ENCODE results near the gene TOPBP1.
"Not testable (repeated sequence)": the region's sequence is repeated elsewhere in the genome, so short reads cannot be mapped to it uniquely, and the experiment has no call there.

The TOPBP1 gene

DNA sequence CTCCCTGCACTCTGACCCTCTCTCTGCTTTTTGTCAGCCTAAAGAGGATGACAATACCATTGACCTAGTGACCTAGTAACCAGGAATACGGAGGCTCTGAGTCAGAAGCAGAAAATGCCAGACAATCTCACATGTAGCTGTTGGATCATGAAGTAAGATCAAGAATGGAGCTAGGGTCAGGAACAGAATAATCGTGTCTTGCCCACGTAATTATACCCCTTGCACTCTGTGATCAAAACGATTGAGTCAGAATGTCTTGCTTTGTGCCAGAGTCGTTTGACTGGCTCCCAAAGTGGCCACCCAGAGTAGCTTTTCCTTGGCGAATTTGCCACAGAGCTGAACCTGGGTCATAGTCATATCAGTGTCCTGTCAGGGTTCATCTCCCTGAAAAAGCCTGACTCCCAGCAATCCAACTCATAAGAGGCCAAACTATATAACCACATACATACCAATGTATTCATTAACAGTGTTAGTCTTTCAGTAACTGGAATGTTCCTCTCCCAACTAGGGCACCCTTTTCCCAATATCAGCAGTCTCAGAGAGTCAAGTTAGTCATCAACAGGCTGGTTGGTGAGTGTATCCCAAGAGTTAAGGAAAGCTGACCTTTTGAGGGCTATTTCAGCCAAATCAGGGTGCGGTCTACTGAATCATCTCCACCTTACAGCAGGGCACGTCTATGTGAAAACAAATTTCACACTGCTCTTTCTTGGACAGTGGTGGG is 93.3 kb downstream of the TOPBP1 start:
- peak; percentile 79 for DNase-seq

DNA sequence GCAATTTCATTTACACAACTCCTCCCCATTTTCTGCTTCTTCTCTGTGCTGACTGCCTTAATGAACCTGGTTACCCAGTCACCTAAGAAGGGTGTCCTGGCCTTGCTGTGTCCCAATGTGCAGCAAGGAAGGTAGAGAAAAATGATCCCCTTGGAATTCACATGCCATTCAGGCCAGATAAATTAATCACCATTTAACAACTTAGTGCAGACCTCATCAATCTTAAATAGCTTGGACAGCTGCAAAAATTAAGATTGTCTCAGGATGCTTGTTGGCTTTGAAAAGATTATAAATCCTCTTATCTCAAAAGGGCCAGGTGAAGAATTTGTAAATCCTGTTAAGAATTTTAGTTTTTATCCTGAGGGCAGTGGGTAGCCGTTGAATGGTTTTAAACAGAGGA is 97.9 kb downstream of the TOPBP1 start:
- no peak for DNase-seq

DNA sequence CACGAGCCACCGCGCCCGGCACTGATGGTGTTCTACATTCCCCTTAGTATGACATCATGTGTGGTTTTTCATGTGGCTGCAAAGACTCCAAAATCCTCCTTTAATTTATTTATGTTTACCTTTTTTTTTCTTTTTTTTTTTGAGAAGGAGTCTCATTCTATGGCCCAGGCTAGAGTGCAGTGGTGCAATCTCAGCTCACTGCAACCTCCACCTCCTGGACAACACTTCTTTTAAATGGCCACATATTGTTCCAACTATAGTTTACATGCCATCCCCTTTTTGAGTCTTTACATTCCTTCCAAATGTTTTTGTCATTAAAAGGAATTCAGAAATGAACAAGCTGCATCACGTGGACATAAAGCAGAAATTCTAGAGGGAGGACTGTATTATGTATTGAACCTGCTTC is 98.6 kb downstream of the TOPBP1 start:
- DNase-seq, result peak; percentile 84

DNA sequence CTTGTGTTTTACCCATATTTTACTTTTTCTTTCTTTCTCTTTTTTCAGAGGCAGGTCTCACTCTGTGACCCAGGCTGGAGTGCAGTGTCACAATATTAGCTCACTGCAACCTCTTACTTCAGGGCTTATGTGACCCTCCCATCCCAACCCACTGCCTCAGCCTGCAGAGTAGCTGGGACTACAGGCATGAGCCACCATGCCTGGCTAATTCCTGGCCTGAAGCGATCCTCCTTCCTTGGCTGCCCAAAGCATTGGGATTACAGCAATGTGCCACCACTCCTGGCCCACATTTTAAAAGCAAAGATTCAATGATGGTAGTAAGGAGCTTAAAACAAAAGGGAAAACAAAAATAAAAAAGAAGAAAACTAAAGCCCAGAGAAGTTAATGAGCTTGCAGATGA is 99.4 kb downstream of the TOPBP1 start:
- DNase-seq, result no peak

DNA sequence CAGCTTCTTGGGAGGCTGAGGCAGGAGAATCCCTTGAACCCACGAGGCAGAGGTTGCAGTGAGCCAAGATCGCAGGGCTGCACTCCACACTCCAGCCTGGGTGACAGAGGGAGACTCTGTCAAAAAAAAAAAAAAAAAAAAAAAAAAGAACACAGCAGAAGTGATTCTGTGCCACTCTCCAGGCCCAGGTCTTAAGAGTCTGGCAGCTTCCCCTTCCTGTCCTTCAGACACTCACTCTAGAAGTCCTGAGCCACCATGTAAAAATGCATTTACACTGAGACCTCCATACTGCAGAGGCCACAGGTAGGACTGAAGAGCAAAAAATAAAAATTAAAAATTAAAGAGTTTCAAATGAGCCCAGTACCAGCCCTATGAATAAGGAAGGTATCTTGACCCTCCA is 100.1 kb downstream of the TOPBP1 start:
- no peak for DNase-seq

DNA sequence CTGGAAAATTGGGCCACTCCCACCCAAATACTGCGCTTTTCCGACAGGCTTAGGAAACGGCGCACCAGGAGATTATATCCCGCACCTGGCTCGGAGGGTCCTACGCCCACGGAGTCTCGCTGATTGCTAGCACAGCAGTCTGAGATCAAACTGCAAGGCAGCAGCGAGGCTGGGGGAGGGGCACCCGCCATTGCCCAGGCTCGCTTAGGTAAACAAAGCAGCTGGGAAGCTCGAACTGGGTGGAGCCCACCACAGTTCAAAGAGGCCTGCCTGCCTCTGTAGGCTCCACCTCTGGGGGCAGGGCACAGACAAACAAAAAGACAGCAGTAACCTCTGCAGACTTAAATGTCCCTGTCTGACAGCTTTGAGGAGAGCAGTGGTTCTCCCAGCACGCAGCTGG is 110.2 kb downstream of the TOPBP1 start:
- not testable (repeated sequence) for DNase-seq

Data from fibroblast of skin of right quadriceps (primary cell).